Endothelial cell (in vitro differentiated cells): ENCODE results near the gene PDE6H. TPM values are rescaled to one million over a fixed set of nuclear protein-coding genes. Genes with fewer than 3 reads are reported as not detected.
A peak's percentile ranks its signal among the peaks of the same experiment; 100 is the strongest.

Experiments
- DNase-seq: peaks from one replicate; pipeline ENCODE4 v3.0.0; 2021; ENCODE audit warnings: low spot score
- H3K27ac Mint-ChIP-seq: one replicate; pipeline ENCODE4 v1.8.0; 2021; ENCODE audit warnings: mixed read lengths, inconsistent platforms; ENCODE audit not compliant: unreplicated experiment
- H3K27me3 Mint-ChIP-seq: one replicate; pipeline ENCODE4 v1.8.0; 2021; ENCODE audit warnings: mild to moderate bottlenecking, moderate library complexity, mixed read lengths, inconsistent platforms; ENCODE audit not compliant: unreplicated experiment
- H3K36me3 Mint-ChIP-seq: one replicate; pipeline ENCODE4 v1.8.0; 2021; ENCODE audit warnings: mild to moderate bottlenecking, low read depth, mixed read lengths, inconsistent platforms; ENCODE audit not compliant: unreplicated experiment
- H3K4me1 Mint-ChIP-seq: one replicate; pipeline ENCODE4 v1.8.0; 2021; ENCODE audit warnings: mild to moderate bottlenecking, mixed read lengths, inconsistent platforms; ENCODE audit not compliant: unreplicated experiment
- H3K4me3 Mint-ChIP-seq: one replicate; pipeline ENCODE4 v1.8.0; 2021; ENCODE audit warnings: mild to moderate bottlenecking, mixed read lengths, inconsistent platforms; ENCODE audit not compliant: unreplicated experiment
- H3K9me3 Mint-ChIP-seq: one replicate; pipeline ENCODE4 v1.8.0; 2021; ENCODE audit warnings: mixed read lengths, inconsistent platforms; ENCODE audit not compliant: unreplicated experiment
- total RNA-seq: library from RNA; stranded (reverse); fragmentation: NEBNext Ultra II Directional; extraction: Animal tissue kit (Norgen Biotek cat#: 25700); gene quantifications from one replicate; pipeline ENCODE4 v1.2.1, GENCODE V29; 2021; ENCODE audit not compliant: unreplicated experiment
- TF ChIP-seq, protein P1 (sequence below): fragments of 200-600 bp; sonication (generic); IDR thresholded peaks from one replicate; pipeline ENCODE4 v1.5.0; 2021; ENCODE audit warnings: antibody characterized with exemption; ENCODE audit not compliant: unreplicated experiment

Gene PDE6H
- total RNA-seq, 1 donor from 2014 or later, result not detected

DNA sequence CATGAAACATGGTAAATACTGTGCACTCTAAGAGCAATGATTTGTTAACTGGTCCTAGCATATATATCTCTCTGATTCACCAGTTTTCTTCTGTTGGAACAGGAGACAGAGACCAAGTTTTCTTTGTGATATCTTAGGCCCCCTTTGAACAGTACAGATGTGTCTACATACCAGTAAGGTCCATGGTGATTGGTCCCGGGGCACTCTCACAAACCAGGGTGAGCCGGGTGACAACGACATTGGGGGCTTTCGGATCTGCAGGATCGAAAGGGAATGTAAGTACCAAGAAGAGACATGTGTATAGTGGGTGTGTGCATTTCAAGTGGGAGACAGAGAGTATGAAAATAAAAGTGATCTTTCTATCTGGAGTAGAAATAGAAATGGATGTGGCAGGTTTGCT is 23.2 kb upstream of the PDE6H start:
- H3K27ac Mint-ChIP-seq, result peak overlapping the region; percentile 98
- peaks cover 56% of the 10 kb centered on the region for H3K4me1 Mint-ChIP-seq
- no peak for DNase-seq
- H3K9me3 Mint-ChIP-seq, result no peaks in the 10 kb centered on the region
- H3K36me3 Mint-ChIP-seq, result peaks cover 40% of the 10 kb centered on the region
- H3K27me3 Mint-ChIP-seq, result peaks cover 3% of the 10 kb centered on the region
- H3K4me3 Mint-ChIP-seq, result peak overlapping the region; percentile 72
- TF ChIP-seq, protein P1, sequence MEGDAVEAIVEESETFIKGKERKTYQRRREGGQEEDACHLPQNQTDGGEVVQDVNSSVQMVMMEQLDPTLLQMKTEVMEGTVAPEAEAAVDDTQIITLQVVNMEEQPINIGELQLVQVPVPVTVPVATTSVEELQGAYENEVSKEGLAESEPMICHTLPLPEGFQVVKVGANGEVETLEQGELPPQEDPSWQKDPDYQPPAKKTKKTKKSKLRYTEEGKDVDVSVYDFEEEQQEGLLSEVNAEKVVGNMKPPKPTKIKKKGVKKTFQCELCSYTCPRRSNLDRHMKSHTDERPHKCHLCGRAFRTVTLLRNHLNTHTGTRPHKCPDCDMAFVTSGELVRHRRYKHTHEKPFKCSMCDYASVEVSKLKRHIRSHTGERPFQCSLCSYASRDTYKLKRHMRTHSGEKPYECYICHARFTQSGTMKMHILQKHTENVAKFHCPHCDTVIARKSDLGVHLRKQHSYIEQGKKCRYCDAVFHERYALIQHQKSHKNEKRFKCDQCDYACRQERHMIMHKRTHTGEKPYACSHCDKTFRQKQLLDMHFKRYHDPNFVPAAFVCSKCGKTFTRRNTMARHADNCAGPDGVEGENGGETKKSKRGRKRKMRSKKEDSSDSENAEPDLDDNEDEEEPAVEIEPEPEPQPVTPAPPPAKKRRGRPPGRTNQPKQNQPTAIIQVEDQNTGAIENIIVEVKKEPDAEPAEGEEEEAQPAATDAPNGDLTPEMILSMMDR, result no peak

DNA sequence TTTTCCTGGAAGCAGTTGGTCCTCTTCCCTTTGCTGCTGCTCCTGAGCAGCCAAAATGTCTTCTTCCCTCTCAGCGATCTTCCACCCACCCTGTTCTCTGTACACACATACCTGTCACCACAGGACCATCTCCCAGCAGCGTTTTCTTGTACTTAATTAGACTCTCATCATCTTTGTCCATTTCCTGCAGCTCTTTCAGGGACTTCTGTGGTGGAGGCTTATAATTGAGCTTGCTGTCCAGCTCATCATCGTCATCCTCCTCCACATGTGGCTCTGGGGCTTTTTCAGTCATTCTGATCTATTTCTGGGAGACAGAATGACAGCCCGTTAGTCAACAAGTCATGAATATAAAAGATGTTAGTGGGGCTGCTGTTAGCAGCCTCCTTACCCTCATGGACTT is 22.4 kb upstream of the PDE6H start:
- H3K27me3 Mint-ChIP-seq, result peaks cover 2% of the 10 kb centered on the region
- DNase-seq, result no peak
- peaks cover 40% of the 10 kb centered on the region for H3K36me3 Mint-ChIP-seq
- peak overlapping the region; percentile 32 for H3K27ac Mint-ChIP-seq
- H3K4me3 Mint-ChIP-seq, result peak overlapping the region; percentile 72
- TF ChIP-seq, protein P1, result no peak
- H3K4me1 Mint-ChIP-seq, result peaks cover 57% of the 10 kb centered on the region
- no peaks in the 10 kb centered on the region for H3K9me3 Mint-ChIP-seq

DNA sequence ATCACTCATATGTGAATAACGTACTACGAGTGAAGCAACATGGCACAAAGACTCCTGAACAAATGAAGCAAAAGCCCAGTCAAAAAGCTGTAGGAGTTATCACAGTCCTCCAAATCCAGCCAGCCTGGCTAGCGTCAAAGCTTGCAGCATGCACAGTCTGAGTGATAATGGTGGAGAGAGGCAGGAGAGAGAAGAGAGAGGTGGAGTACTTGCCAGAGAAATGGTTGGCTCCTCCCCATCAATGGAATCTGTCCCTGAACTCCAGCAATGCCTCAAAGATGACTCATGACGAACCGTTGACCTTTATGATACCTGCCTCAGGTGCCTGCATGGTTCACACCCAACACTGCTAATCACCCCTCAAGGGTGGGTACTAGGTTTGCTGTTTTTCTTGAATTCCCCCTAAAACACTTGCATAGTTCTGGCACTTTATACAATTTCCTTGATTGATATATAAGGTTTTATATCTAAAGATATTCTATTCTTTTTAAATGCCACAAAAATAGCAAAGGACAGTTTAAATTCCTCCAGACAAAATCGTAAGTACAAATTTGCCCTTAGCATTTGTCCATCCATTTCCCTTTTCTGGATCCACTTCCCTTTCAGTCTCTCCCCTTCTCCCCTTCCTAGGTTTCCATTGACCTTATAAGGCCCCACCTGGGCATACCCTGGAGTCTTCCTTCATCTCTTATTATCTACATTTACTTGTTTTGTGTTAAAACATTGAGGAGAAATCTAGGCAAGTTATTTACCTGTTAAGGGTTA is 21.7 kb upstream of the PDE6H start:
- H3K9me3 Mint-ChIP-seq, result no peaks in the 10 kb centered on the region
- peak overlapping the region; percentile 97 for H3K27ac Mint-ChIP-seq

DNA sequence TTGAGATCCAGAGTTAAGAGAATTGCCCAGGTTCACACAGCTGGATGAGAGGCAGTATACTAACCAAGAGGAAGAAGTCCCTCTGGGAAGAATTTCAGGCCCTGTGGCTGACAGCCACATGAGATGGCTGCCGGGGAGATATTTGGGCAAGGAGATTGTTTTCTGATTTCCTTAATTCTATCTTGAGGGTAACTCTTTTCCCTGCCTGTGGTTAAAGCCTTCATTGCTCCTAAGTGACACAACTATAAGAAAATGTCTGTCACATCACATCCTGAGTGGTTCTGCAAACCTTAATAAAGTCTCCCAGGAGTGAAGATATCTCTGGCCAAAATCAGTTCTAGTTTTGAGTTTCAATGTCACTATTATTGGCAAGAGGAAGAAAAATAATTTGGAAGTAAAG is 21.0 kb upstream of the PDE6H start:
- DNase-seq, result no peak
- H3K27ac Mint-ChIP-seq, result peak overlapping the region; percentile 97

More for the DNA sequence above, 21.7 kb upstream of the PDE6H start:
- Mint-ChIP-seq H3K4me3 (no peak overlapping the region), H3K36me3 (peaks cover 37% of the 10 kb centered on the region), H3K27me3 (peaks cover 2% of the 10 kb centered on the region), H3K4me1 (peaks cover 54% of the 10 kb centered on the region)
- no peak for DNase-seq
- TF ChIP-seq, protein P1, result no peak

More for the DNA sequence above, 21.0 kb upstream of the PDE6H start:
- Mint-ChIP-seq H3K27me3 (peaks cover 2% of the 10 kb centered on the region), H3K36me3 (peaks cover 31% of the 10 kb centered on the region), H3K4me1 (peaks cover 49% of the 10 kb centered on the region), H3K9me3 (no peaks in the 10 kb centered on the region), H3K4me3 (no peak overlapping the region)
- TF ChIP-seq, protein P1, result no peak
